Measurements from ENCODE around the gene RTN1.

Gene RTN1

DNA sequence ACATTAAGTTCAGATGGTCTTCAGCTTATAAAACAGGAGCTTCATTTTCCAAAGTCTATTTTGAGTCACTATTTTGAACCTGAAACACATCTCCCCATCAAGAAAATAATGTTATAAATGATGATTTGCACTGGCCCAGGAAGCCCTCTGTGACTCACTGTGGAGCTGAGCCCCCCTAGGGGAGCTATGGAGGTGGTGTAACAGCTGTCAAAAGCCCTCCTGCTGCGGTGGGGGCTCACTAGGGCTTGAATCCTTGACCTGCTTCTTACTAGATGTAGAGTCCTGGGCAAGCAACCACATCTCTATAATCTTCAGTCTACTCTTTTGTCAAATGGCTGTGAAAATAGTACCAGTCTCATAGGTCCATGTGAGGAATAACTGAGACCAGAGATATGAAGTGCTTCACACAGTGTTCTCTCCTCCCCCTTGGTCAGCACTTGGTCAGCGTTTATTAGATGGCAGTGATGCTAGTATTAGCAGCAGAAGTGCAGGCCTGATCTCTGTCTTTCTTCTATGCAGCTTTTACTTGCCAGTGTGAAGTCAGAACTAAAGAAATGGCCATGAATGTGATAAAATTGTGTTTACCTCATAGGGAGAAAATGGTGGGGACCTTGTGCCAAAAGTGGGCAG lies 83.4 kb downstream of the RTN1 start:
- DNase-seq (ENCODE audit: low spot score): no peak

DNA sequence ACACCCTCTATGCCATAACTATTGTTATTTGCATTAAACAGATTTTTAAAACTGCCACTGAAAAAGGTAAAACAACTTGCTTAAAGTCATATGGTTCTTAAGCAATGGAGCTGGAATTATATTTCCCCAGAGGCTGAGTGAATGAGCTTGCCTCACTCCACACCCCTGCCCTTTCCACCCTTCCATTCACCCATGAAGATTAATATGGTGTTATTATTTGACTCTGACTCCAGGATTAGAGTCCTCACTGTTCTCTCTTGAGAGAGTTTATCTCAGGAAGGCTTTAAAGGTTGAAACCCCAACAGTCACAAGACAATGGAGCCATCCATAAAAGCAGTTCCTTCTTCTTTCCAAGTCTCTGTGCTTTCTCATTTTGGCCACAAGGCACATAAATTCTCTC lies 84.9 kb downstream of the RTN1 start:
- no peak for DNase-seq (ENCODE audit: low spot score)

- no peak for DNase-seq (ENCODE audit: low spot score)
Measured at GRCh38 chr14:59782760-59783159, 87.8 kb downstream of the RTN1 start.

- DNase-seq (ENCODE audit: low spot score): no peak
Measured at GRCh38 chr14:59777006-59777579, 93.5 kb downstream of the RTN1 start.

GRCh38 chr14:59776468-59776867 lies 94.1 kb downstream of the RTN1 start:
- DNase-seq (ENCODE audit: low spot score): no peak

DNA sequence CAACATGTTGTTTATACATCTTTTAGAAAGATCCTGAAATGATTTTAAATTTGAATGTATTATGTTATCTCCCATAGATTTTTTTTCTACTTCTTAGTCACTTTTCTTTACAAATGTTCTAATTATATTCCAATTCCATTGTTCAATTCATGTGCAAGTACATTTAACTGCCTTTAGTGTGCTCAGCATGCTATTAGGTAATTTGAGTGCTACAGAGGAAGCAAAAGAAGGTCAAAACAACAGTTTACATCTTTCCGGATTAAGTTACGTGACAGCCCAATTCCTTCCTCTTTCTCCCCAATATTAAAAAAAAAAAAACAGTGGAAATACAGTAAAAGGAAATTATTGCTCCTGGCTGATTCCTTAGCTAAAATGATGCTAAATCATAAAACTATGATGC lies 98.3 kb downstream of the RTN1 start:
- DNase-seq (ENCODE audit: low spot score): no peak

- no peak for DNase-seq (ENCODE audit: low spot score)
Measured at GRCh38 chr14:59771577-59771976, 99.0 kb downstream of the RTN1 start.

GRCh38 chr14:59769586-59769985 lies 101.0 kb downstream of the RTN1 start:
- DNase-seq (ENCODE audit: low spot score): no peak

DNA sequence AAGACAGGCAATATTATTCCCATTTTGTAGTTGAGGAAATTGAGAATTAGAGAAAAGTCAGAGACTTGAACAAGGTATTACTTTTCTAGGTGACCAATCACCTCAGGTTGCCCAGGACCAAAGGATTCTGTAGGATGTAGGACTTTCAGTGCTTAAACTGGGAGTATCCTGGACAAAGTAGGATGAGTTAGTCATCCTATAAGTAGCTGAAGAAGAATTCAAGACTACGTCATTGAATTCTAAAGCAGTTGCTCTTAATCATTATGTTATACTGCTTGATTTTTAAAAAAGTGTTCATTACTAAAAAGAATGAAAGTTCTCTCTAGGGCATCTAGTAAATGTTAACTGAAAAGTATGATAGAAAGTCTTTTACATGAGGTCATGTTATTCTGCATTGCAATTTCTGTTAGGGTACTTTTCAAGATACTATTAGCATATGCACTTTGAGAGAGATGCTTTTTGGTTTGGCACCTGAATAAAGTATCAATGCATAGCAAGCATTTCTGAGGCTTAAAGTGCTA lies 101.7 kb downstream of the RTN1 start:
- no peak for DNase-seq (ENCODE audit: low spot score)

- no peak for DNase-seq (ENCODE audit: low spot score)
Measured at GRCh38 chr14:59761851-59762250, 108.7 kb downstream of the RTN1 start.

- no peak for DNase-seq (ENCODE audit: low spot score)
Measured at GRCh38 chr14:59755409-59756135, 115.0 kb downstream of the RTN1 start.

DNA sequence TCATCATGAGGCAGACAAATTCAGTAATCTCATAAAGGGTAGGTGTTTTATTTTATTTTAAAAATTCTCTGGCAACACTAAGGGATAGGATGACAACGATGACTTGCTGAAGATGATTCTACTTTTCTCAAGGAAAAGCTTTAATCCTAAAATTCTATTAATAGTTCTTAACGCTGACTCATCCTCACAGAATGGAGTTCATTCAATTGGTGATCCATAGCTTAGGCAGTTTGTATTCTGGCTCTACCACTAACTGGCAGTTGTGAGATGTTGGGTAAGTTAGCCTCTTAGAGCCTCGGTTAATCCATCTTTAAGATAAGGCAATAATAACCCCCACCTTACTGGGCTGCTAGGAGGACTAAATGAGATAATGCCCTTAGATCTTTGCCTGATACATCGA lies 116.3 kb downstream of the RTN1 start:
- DNase-seq (ENCODE audit: low spot score): no peak

GRCh38 chr14:59753512-59753911 lies 117.1 kb downstream of the RTN1 start:
- peak; percentile 28 for DNase-seq (ENCODE audit: low spot score)

DNA sequence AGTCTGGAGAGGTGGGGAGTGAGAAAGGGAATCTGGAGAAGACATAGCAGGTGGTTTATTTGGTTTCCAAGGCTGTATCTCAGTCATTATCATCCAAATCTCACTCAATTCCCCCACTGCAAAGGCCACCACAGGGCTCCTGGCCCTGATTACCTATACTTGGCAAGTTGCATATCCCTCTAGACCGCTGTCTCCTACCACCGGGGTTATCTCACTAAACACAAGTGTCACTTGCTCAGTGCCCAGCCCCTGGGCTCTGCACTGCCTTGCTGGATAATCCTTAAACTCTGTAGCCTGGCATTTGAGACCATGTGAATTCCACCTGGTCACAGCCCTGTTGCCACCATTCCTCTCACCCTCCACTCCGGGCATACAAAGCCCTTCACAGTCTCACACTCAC lies 119.0 kb downstream of the RTN1 start:
- no peak for DNase-seq (ENCODE audit: low spot score)

GRCh38 chr14:59739794-59740193 lies 130.8 kb downstream of the RTN1 start:
- no peak for DNase-seq (ENCODE audit: low spot score)

GRCh38 chr14:59728304-59728703 lies 142.3 kb downstream of the RTN1 start:
- no peak for DNase-seq (ENCODE audit: low spot score)

DNA sequence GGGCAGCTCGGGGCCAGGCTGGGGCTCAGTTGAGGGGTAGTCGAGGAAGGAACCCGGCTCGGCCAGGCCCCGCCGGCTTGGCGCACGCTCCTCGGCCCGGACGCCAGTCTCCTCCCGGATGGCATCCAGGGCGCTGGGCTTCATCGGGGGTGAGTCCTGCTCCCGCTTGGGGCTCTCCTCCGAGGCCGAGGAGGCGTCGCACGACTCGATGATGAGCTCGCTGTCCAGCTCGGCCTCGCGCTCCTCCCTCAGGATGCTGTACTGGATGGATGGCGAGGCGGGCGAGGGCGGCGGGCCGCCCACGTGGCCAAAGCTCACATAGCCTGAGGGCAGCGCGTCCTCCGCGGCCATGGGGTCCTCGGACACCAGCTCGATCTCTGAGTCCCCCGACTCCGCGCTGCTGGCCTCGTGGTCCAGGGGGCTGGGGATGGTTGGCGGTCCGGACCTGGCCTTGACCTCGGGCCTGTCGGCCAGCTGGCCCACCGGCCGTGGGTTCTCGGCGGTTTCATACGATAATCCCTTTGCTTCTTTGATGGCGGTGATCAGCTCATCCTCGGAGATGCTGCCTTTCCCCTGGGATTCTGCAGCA lies 143.4 kb downstream of the RTN1 start:
- DNase-seq (ENCODE audit: low spot score): no peak

DNA sequence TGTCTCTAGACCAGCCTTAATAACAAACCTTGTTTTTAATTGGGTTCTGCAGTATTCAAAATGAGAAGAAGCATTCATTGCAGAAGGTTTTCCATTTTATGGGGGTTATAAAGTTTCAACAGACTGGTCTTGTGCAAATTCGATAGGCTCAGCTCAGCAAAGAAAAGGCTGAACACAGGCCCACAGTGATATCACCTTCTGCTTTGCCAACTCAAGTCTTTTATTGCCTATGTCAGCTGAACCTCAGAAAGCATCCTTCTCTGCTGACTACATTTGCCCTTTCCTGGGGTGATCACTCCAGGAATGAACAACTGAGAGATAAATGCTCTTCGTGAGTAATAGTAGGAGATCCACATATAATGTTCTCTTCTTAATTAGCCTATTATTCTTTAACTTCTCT lies 159.5 kb downstream of the RTN1 start:
- no peak for DNase-seq (ENCODE audit: low spot score)

GRCh38 chr14:59707778-59708561 lies 162.6 kb downstream of the RTN1 start:
- peak; percentile 81 for DNase-seq (ENCODE audit: low spot score)

DNA sequence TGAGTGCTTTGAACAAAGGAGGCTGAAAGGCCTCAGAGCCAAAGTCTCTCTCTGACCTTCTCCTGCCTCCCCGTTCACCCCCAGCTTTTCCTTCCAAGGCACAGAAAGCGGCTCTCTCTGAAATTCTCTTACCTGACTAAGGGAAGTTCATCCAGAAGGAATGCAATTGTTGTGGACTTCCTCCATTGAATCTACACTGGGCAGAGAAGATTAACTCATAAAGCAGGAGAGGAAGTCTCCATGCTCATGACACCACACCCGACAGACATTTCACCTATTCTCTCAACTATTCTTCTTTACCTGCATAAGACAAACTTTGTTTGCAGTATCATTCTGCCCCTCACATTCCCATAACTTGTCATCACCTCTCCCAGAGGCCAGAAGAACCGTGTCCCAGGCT lies 164.7 kb downstream of the RTN1 start:
- no peak for DNase-seq (ENCODE audit: low spot score)

- no peak for DNase-seq (ENCODE audit: low spot score)
Measured at GRCh38 chr14:59705245-59705644, 165.3 kb downstream of the RTN1 start.

- no peak for DNase-seq (ENCODE audit: low spot score)
Measured at GRCh38 chr14:59704054-59704645, 166.4 kb downstream of the RTN1 start.
